NCI-H69 (cell line): Measurements from ENCODE around the gene EHF.

Experiments
- DNase-seq: peaks from one replicate; lab custom pipeline; 2025; lab: John Stamatoyannopoulos, UW

EHF gene

DNA sequence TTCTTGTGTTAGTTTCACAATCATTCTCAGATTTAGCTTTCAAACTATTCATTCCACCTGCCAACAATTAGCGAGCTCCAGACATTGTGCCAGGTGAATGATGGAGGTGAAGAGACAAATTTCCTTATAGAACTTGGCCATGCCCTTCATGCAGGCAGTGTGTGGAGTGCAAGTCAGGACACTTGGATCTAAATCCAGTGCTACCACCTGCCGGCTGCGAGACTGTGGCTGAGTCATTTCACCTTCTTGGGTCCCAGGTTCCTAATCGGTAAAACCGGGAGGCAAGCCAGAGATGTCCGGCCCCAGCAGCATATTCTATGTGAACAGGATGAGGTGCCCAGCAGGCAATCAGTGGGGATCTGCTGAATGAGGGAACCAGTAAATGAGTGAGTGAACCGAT is 18.6 kb upstream of the EHF start:
- DNase-seq, result no peak

GRCh38 chr11:34603129-34604001 is 17.5 kb upstream of the EHF start:
- no peak for DNase-seq

DNA sequence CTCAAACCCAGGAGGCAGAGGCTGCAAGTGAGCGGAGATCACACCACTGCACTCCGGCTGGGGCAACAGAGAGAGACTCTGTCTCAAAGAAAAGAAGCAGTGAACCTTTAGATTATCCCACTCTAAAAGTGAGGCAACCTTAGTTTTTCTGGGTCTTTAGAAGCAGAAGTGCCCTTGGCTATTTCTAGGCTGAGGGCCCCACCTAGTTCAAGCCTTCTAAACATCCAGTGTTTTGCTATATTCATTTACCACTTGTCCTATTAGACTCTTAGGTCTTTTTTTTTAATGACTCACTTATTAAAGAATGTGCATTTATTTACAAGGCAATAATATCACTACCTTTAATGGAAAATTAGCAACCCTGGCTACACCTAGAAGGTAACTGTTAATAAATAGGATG is 16.7 kb upstream of the EHF start:
- no peak for DNase-seq

- DNase-seq, result no peak
These were observed 16.0 kb upstream of the EHF start for GRCh38 chr11:34604911-34605310.

DNA sequence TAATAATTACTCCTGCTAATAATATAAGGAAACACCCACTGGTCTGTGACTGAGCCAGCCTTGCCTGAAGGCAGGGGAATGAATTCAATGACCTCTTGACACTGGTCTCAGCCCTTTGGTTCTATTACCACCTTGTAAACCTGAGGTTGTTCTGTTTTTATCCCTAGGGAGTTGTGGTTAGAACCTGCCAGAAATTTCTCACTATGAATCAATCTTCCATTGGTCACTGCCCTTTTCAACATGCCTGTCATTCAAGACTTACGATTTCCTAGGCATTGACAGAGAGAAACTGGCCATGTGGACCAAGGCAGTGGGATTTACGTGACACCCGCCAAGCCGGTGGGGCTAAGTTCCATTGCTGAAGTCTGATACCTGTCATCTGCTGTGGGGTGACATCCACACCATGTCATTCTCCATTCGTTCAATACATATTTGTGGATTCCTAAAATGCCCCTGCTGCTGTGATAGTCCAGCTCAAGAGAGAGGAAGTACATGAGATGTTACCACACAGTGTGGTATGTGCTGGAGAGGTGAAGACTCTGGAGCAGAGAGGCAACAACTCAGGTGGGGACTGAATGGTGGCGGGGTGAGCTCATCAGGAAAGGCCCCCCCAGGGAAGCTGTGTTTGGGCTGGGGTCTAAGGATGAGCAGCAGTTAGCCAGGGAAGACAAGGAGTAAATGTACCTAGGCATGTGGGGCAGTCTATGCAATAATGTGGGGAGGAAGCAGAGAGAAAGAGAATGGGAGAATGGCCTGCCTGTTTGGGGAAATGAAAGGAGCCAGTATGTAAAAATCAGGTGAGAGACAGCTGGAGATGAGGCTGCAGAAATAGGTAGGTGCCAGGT is 15.2 kb upstream of the EHF start:
- no peak for DNase-seq

DNA sequence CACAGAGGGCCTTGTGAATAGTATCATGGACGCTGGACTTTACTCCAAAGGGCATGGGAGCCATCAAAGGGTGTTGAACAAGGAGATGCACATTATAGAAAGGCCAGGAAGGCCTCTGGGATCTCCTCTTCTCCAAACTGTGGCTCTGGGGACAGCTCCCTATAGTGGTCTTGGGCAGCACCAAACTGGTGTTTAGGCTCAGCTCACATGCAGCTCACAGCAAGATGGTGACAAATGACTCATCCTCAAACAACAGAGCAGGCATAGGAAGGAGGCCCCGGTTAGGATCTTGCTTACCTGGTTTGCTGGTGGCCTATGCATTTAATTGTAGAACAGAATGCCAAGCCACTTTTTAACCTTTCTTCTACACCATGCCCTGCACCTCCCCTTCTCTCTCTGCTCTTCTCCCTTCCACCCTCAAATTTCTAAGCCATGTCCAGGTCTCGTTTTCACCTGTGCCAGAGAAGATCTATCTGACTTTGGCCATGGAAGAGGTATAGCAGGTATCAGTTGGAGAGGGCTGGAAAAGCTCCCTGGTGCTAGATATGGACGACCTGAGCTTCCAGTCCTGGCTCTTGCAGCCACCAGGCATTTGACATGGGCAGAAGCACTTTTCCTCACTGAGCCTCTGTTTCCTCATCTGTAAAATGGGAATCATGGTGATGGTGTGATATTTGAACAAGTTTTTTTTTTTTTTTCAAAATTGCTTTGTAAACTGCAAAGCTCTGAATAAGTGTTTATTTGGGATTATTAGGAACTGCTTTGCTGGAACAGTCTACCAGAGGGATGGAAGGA is 14.4 kb upstream of the EHF start:
- DNase-seq, result peak; percentile 15

DNA sequence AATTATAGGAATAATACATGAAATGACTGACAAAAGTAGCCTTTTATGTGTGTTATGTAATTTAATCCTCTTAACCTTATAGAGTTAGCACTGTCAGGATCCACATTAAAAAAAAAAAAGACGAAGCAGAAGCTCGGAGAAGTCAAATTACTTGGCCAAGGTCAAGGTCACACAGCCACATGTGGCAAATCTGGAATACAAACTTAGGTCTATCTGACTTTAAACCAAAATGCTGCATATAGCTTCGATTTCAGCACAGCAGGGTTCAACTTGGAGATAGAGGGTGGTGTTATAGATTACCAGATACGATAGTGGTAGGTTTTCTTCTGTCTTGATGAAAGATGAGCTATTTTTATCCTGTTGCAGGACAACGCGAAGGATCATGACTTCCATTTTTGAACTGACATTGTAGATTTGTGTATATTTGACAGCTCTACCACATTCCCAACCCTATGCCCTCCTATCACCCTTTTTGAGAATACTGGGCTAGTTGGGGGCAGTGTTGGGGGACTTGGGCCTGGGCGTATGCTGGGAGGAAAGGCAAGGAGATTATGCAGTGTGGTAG is 11.6 kb upstream of the EHF start:
- no peak for DNase-seq

DNA sequence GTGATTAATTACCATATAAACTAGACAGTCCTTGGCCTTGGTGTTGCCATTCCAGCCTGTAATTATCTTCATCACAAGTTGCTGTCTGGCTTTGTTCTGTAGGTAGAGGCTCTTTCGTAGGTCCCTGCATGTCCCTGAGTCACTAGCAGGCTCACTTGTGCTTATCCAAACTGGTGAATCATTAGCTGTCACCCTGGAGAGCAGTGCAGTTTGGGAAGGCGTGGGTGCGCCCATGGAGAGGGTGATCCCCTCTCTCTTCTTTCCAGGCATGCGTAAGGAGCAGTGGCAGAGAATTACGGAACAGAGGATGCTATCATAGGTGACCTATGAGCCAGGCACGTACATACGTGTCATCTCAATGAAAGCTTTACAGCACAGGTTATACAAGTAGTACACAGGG is 11.0 kb upstream of the EHF start:
- DNase-seq, result peak; percentile 47

GRCh38 chr11:34610324-34611041 is 10.4 kb upstream of the EHF start:
- no peak for DNase-seq

- DNase-seq, result no peak
These were observed 7.9 kb upstream of the EHF start for GRCh38 chr11:34613015-34613414.

- no peak for DNase-seq
These were observed 7.3 kb upstream of the EHF start for GRCh38 chr11:34613552-34614056.

DNA sequence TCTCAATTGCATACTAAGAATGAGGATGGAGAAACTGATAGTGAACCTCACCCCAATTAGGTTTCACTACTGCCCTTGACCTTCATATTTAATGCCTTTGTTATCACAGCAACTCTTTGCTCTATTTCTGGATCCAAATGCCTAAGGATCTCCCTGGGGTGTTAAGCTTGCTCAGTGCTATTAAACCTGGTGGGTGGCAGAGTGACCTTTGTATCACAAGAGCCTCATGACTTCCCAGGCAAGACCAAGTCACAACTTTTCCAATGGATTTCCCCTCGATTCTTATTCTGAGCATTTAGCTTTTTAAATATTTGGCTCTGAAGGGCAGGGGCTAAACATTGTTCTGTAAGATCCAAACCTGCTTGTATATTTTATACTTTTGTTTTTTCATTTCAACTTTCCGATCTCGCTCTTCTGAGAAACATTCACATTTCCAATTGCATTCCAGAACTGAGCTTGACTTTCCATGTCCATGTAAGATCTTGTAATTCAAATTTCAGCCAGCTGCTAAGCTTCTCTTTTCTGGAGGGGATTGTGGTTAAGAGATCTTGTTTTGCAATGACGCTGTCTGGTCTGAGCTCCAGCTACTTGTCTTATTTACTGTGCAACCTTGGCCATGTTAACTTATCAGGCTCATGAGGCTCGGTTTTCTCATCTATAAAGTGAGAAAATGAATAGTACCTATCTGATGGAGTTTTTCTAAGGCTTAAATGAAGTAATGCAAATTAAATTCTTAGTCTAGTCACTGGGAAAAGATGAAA is 6.4 kb upstream of the EHF start:
- no peak for DNase-seq

GRCh38 chr11:34616086-34616485 is 4.8 kb upstream of the EHF start:
- DNase-seq, result no peak

DNA sequence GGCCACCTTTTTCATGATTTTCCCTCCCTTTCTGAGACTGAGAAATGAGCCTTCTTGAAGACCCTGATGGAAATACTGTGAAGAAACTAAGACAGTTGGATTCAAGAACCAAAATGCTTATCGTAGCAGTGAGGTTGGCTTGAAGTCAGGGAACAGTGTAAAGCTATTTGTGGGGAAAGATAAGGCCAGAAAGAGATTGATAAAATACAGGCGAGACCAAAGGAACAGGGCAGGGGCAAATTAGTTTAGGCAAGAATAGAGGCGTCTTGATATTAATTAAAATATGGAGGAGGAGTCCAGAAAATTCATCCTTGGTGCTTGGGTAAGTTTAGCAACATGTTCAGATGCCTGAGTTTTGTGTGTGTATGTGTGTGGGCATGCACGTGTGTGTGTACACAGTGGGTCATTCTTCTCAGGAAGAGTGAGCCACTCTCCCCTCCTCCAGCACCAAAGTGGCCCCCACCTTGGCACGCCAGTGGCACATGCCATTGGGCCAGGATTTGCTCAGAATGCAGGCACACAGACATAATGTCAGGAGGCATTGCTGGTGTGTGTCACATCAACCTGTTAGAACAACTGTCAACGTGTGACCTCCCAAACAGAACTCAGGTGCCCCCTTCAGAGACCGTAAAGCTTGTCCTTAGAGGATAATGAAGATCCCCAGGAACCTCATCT is 3.9 kb upstream of the EHF start:
- DNase-seq, result no peak

DNA sequence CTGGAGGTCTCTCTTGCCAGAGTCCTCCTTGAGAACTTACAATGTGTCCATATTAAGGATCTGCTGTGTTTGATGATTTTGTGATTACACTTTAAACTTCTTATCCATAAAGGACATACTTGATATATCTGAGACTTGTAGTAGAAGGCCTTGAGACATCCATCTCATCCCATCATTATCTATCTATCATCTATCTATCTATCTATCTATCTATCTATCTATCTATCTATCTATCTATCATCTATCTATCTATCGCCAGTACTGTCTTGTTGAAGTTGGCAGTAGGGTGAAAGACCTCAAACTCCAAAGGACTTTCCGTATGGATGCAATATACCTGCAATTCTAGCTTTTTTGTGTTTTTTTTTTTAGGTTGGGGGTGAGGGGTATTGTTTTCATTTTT is 2.5 kb upstream of the EHF start:
- no peak for DNase-seq

DNA sequence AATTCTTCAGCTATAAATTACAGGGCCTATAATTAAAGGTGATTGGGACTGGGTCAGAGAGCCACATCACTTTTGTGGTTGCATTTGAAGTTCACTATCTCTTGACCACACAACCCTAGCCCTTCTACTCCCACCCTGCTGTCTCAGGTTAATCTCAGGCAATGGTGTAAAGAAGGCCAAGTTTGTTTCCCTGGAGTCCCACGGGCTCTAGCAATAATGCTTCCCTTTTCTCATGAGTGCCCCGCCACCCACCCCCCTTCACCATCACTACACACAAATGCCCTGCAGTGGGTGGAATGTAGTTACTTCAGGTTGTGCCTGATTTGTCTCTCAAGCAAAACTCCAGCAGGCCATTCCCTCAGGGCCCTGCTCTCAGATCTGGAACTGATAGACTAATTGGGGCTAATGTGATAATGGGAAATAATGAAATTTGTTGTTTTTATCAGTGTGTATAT is 1.8 kb upstream of the EHF start:
- DNase-seq, result no peak

DNA sequence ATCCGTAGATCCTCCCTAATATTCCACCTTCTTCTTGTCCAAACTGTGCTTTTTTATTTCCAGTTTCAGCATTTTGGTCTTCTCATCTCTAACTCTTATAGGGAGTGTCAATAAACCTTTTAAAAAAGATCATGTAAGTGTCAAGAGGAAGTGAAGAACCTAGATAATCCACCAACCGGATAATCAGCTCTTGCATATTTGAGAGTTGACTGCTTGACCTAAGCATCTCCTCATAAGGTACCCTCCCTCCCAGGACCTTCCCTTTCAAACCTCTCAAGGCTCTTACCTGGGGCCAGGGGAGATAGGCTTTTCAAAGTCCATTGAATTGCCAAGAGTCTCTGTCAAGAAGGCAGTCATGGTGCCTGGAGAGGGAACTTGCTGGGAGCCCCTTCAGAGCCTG is 691 bp upstream of the EHF start:
- DNase-seq, result no peak

DNA sequence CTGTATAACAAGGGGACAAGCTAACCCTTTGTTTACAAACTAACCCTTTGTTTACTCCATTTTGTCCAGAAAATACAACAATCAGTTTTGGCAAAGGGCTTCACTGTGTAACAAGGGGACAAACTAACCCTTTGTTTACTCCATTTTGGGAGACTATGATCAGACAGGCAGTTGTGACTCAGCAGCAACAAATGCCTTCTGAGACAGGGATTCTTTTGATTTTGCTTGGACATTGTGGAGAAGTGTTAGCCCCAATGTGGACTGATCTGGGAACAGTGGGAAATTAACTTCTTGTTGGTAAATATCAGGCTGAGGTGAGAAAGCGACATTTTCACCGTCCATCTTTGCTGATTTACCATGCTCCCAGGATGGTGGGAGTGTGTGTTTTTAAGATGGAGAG is 983 bp downstream of the EHF start:
- no peak for DNase-seq

GRCh38 chr11:34623463-34623862 is 2.6 kb downstream of the EHF start:
- DNase-seq, result no peak

- no peak for DNase-seq
These were observed 3.2 kb downstream of the EHF start for GRCh38 chr11:34624069-34624468.
